GM21529 (cell line): ENCODE data around the gene PAFAH1B1.
"Not testable (repeated sequence)": the region's sequence is repeated elsewhere in the genome, so short reads cannot be mapped to it uniquely, and the experiment has no call there.

Source experiments
- ATAC-seq: cut with Tn5 transposase; IDR thresholded peaks from one replicate; pipeline ENCODE4 v1.9.1; 2021; ENCODE audit not compliant: unreplicated experiment

Gene PAFAH1B1

GRCh38 chr17:2593821-2594721, 617 bp downstream of the PAFAH1B1 start:
- ATAC-seq, result peak; percentile 47

- no peak for ATAC-seq
These were observed 1.5 kb downstream of the PAFAH1B1 start for GRCh38 chr17:2594722-2595599.

GRCh38 chr17:2595716-2596115, 2.3 kb downstream of the PAFAH1B1 start:
- ATAC-seq, result no peak

GRCh38 chr17:2598166-2598565, 4.7 kb downstream of the PAFAH1B1 start:
- ATAC-seq, result no peak

- ATAC-seq, result no peak
These were observed 9.2 kb downstream of the PAFAH1B1 start for GRCh38 chr17:2602597-2603017.

- no peak for ATAC-seq
These were observed 15.0 kb downstream of the PAFAH1B1 start for GRCh38 chr17:2608350-2608913.

GRCh38 chr17:2609091-2609490, 15.6 kb downstream of the PAFAH1B1 start:
- ATAC-seq, result no peak

- ATAC-seq, result no peak
These were observed 17.0 kb downstream of the PAFAH1B1 start for GRCh38 chr17:2610195-2611175.

- ATAC-seq, result no peak
These were observed 18.2 kb downstream of the PAFAH1B1 start for GRCh38 chr17:2611627-2612026.

GRCh38 chr17:2612630-2613029, 19.2 kb downstream of the PAFAH1B1 start:
- ATAC-seq, result no peak

GRCh38 chr17:2613089-2613808, 19.8 kb downstream of the PAFAH1B1 start:
- ATAC-seq, result no peak

- ATAC-seq, result no peak
These were observed 22.4 kb downstream of the PAFAH1B1 start for GRCh38 chr17:2615882-2616281.

GRCh38 chr17:2621241-2621640, 27.8 kb downstream of the PAFAH1B1 start:
- no peak for ATAC-seq

GRCh38 chr17:2621951-2622405, 28.5 kb downstream of the PAFAH1B1 start:
- ATAC-seq, result not testable (repeated sequence)

- ATAC-seq, result not testable (repeated sequence)
These were observed 29.4 kb downstream of the PAFAH1B1 start for GRCh38 chr17:2622721-2623301.

GRCh38 chr17:2624292-2624731, 30.9 kb downstream of the PAFAH1B1 start:
- ATAC-seq, result no peak

GRCh38 chr17:2626626-2627219, 33.3 kb downstream of the PAFAH1B1 start:
- ATAC-seq, result not testable (repeated sequence)

- ATAC-seq, result not testable (repeated sequence)
These were observed 35.5 kb downstream of the PAFAH1B1 start for GRCh38 chr17:2628922-2629321.

- no peak for ATAC-seq
These were observed 37.8 kb downstream of the PAFAH1B1 start for GRCh38 chr17:2631211-2631610.
